Activated naive CD4-positive, alpha-beta T cell (primary cell): ENCODE measurements around the gene MAGEA9.
"Not testable (repeated sequence)": the region's sequence is repeated elsewhere in the genome, so short reads cannot be mapped to it uniquely, and the experiment has no call there.

Experiments
- DNase-seq, 4 experiments: peaks; one replicate each; lab custom pipeline; 2025; lab: John Stamatoyannopoulos, UW

MAGEA9 gene

DNA sequence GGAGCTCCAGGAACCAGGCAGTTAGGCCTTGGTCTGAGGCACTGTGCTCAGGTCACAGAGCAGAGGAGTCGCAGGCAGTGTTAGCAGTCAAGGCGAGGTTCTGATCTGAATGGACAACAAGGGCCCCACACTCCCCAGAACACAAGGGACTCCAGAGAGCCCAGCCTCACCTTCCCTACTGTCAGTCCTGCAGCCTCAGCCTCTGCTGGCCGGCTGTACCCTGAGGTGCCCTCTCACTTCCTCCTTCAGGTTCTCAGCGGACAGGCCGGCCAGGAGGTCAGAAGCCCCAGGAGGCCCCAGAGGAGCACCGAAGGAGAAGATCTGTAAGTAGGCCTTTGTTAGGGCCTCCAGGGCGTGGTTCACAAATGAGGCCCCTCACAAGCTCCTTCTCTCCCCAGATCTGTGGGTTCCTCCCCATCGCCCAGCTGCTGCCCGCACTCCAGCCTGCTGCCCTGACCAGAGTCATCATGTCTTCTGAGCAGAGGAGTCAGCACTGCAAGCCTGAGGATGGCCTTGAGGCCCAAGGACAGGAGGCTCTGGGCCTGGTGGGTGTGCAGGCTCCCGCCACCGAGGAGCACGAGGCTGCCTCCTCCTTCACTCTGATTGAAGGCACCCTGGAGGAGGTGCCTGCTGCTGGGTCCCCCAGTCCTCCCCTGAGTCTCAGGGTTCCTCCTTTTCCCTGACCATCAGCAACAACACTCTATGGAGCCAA lies 26.2 kb downstream of the MAGEA9 start:
- DNase-seq: no peak

GRCh38 chrX:149818652-149819051 lies 36.9 kb downstream of the MAGEA9 start:
- DNase-seq: no peak

DNA sequence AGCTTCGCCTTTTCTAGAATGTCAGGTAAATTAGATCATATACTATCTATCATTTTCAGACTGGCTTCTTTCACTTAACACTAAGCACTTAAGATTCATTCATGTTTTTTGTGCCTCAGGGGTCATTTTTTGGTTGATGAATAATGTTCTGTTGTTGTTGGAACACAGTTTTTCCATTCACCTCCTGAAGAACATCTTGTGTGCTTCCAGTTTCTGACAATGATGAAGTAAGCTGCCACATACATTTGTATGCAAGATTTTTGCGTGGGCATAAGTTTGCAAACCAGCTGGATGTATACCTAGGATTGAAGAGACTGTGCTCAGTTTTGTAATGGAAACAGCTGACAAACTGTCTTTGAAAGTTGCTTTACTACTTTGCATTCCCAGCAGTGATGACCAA lies 37.6 kb downstream of the MAGEA9 start:
- no peak for DNase-seq

GRCh38 chrX:149825424-149825823 lies 43.7 kb downstream of the MAGEA9 start:
- DNase-seq: peak in 2 of 4 experiments; percentile 14 to 16

DNA sequence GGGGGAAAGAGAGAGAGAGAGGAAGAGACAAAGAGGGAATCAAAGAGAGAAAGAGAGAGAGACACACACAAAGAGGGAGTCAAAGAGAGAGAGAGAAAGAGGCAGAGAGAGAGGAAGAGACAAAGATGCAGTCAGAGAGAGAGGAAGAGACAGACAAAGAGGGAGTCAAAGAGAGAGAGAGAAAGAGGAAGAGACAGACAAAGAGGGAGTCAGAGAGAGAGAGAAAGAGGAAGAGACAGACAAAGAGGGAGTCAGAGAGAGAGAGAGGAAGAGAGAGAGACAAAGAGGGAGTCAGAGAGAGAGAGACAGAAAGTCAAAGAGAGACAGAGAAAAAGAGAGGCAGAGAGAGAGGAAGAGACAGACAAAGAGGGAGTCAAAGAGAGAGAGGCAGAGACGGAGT lies 45.5 kb downstream of the MAGEA9 start:
- no peak for DNase-seq

DNA sequence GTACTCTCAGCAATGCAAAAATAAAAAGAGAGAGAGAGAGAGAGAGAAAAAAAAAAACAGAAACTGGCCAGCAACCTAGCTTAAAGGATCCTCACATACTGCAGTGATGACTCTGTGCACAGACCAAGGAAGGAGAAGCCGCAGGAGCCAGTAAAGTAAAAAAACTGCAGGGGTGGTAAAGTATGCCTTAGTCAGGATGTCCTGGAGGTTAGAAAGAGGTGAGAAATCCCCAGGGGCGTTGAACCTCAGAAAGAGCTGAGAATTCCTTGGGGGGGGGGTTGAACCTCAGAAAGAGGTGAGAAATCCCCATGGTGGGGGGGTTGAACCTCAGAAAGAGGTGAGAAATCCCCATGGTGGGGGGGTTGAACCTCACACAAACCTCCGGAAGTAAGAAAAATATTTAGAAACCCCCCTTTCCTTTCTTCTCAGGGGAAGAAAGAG lies 48.0 kb downstream of the MAGEA9 start:
- no peak for DNase-seq

GRCh38 chrX:149830192-149830873 lies 48.6 kb downstream of the MAGEA9 start:
- peak in 1 of 4 experiments; percentile 7 for DNase-seq

- no peak for DNase-seq
Observed at GRCh38 chrX:149831473-149831872, 49.7 kb downstream of the MAGEA9 start.

GRCh38 chrX:149836728-149837127 lies 55.0 kb downstream of the MAGEA9 start:
- DNase-seq: not testable (repeated sequence)

DNA sequence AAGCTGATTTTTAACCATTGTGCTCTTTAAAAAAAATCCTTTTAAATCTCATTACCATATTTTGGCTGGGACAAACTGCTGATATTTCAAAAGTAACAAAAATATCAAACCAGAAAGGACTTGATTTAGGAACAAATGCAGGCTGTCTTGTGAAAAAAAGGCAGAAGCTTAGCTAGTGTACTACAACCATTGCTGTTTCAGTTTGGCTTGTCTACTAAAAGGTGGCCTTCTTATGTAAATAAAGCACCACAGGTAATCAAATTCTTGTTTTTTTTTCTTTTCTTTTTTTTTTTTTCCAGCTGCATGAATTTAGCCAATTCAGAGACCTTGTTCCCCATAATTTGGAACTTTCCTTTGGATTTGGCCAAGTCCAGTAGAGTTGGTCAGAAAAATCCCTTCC lies 55.4 kb downstream of the MAGEA9 start:
- DNase-seq: no peak
